ENCODE measurements around the gene SULT2A1. TPM values are rescaled to one million over a fixed set of nuclear protein-coding genes. Genes with fewer than 3 reads are reported as not detected.

The SULT2A1 gene, protein sequence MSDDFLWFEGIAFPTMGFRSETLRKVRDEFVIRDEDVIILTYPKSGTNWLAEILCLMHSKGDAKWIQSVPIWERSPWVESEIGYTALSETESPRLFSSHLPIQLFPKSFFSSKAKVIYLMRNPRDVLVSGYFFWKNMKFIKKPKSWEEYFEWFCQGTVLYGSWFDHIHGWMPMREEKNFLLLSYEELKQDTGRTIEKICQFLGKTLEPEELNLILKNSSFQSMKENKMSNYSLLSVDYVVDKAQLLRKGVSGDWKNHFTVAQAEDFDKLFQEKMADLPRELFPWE
- not detected in 2 replicates for total RNA-seq

DNA sequence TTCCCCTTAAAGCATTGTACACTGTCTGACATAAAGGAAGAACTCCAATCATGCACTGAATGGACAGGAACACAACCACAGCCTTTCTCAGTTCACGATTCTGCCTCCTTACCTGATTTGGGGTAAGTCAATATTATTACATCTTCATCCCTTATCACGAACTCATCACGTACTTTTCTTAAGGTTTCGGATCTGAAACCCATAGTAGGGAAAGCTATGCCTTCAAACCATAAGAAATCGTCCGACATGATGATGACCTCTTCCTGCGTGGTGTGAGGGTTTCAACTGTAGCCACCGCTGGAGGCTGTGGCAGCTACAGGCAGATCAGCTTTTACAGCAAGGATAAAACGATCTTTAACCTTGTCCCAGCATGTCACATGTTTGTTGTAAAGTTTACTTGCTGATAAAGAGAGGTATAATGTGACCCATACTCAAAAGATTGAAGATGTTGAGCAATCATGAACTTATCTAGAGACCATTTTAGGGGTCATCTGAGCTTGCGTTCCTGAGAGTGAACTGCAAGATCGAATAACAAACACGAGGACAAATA lies at the start of gene SULT2A1:
Gene SULT2A1, minus strand, starts transcription at position 306 of the 550 bp plus-strand sequence. Its CDS starts 58 bp downstream, at position 248.

DNA sequence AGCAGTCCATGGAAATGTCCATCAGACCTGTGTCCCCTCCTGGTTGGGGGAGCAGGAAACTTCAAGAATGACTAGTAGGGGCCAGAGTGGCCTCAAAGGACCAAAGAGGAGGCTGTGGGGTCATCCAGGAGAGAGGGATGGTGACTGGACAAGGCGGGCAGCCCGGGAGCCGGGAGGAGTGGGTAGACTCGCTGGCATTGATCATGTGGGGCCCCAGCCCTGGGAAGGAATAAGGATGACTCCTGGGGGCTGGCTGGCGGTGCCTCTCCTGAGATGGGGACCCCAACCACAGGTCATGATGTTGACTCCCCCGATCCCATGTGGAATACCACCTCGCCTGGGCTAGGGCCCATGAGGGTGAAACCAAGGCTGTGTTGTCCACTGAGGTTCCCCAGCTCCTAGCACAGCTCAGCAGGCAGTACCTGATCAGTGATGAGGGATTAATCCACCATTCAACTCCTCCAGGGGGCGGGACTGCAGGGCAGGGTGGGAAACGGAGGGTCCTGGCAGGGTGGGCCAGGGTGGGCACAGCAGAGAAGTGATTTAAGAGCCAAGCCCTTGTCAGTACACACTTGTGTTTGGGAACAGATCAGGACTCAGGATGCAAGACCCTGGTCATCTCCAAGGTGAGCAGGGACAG lies 27.3 kb downstream of the SULT2A1 start, which contains the start of gene TPRX2:
Gene TPRX2, plus strand, starts transcription at position 590 of the 640 bp plus-strand sequence. Its CDS starts 12 bp downstream, at position 602.

DNA sequence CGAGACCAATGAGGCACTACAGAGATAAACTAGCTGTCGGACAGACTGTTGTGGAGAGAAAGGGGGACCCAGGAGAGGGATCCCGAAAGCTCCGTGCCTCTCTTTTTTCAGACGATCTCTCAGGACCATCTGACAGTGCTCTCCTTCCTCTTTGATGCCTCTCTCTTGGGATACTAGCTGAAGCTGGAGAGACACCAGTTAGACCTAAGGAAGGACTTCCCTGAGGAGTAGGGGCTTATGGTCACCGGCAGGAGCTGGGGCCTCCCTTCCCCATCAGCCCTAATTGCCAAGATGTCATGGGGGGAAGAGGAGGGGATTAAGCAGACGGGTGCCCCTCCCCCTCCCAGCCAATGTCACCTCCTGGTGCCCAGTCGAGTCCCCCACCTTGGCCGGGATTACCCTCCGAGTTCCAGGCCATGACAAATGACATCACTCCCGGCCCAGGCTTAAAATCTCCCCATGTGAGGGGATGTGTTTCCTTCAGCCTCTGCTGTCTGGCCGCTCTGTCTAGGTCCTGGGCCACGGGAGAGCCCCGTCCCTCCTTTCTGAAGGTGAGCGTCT lies 64.6 kb downstream of the SULT2A1 start, which contains the start of gene CRX:
Gene CRX, plus strand, starts transcription at position 478 of the 561 bp plus-strand sequence. CDS start 12,507 bp downstream, outside the sequence.

Other genes with a start within 250 kb of the SULT2A1 start
- 59.5 and 192 TPM in 2 replicates for gene EHD2, start 172.9 kb downstream of the SULT2A1 start, total RNA-seq
- 67.2 and 130 TPM in 2 replicates for gene NOP53, start 140.8 kb downstream of the SULT2A1 start, total RNA-seq
- 95.3 and 155 TPM in 2 replicates for gene SELENOW, start 107.6 kb downstream of the SULT2A1 start, total RNA-seq
- not detected in 2 replicates for gene TPRX1, start 81.8 kb downstream of the SULT2A1 start, total RNA-seq
- not detected in 2 replicates for gene CRX, start 64.4 kb downstream of the SULT2A1 start, total RNA-seq
- gene TPRX2, start 27.1 kb downstream of the SULT2A1 start, total RNA-seq, result not detected in 2 replicates
- gene BSPH1, start 105.9 kb upstream of the SULT2A1 start, total RNA-seq, result not detected in 2 replicates
- gene ELSPBP1, start 108.3 kb upstream of the SULT2A1 start, total RNA-seq, result not detected in 2 replicates
- gene CABP5, start 157.8 kb upstream of the SULT2A1 start, total RNA-seq, result not detected in 2 replicates
- 1.0 and 1.7 TPM in 2 replicates for gene PLA2G4C, start 224.5 kb upstream of the SULT2A1 start, total RNA-seq

Measured in nasal cavity respiratory epithelium epithelial cell of viscerocranial mucosa (primary cell).